Activated naive CD8-positive, alpha-beta T cell treated with anti-CD3 and anti-CD28 coated beads for 36 hours (primary cell): Measurements from ENCODE around the gene ULBP1. TPM values are rescaled to one million over a fixed set of nuclear protein-coding genes. Genes with fewer than 3 reads are reported as not detected.
"Not testable (repeated sequence)": the region's sequence is repeated elsewhere in the genome, so short reads cannot be mapped to it uniquely, and the experiment has no call there.

Experiments used
- DNase-seq: peaks from one replicate; pipeline ENCODE4 v3.0.0; 2021
- H3K27ac Mint-ChIP-seq: one replicate; pipeline ENCODE4 v1.8.0; 2022; ENCODE audit warnings: mild to moderate bottlenecking, moderate library complexity, mixed read lengths
- H3K27me3 Mint-ChIP-seq: one replicate; pipeline ENCODE4 v1.8.0; 2022; ENCODE audit warnings: mild to moderate bottlenecking, mixed read lengths
- H3K36me3 Mint-ChIP-seq: one replicate; pipeline ENCODE4 v1.8.0; 2021; ENCODE audit warnings: mild to moderate bottlenecking, mixed read lengths
- H3K4me1 Mint-ChIP-seq: one replicate; pipeline ENCODE4 v1.8.0; 2021; ENCODE audit warnings: mixed read lengths
- H3K4me3 Mint-ChIP-seq: one replicate; pipeline ENCODE4 v1.8.0; 2022; ENCODE audit warnings: mild to moderate bottlenecking, moderate library complexity, mixed read lengths
- H3K9me3 Mint-ChIP-seq: one replicate; pipeline ENCODE4 v1.8.0; 2022; ENCODE audit warnings: mixed read lengths
- total RNA-seq, 2 experiments: library from RNA; stranded (reverse); gene quantifications; one replicate each; pipeline ENCODE4 v1.2.3, GENCODE V29; 2021

Gene ULBP1
- total RNA-seq, 2 experiments from 2014 or later: 2.8 to 2.9 TPM

DNA sequence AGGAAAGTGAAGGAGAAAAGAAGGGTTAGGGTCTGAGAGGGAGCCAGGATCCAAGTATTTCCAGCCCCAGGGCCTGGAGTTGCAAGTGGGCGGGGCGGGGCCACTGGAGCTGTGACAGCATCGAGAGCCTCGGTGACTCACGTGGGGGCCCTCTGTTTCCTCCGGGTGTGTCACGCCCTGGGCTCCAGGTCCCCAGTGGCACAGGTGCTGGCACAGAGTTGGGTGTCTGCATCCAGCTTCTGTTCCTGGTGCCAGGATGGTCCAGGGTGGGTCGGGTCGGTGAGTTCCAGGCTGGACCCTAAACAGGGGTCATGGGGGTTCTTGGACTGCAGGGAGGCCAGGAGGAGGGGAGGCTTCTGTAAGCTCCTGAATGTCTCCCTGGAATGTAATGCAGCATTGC, 44.8 kb downstream of the ULBP1 start:
- DNase-seq: peak; percentile 43
- H3K9me3 Mint-ChIP-seq: no peaks in the 10 kb centered on the region
- peaks cover 34% of the 10 kb centered on the region for H3K4me1 Mint-ChIP-seq
- peaks cover 75% of the 10 kb centered on the region for H3K27me3 Mint-ChIP-seq
- no peak overlapping the region for H3K27ac Mint-ChIP-seq
- H3K4me3 Mint-ChIP-seq: no peak overlapping the region
- no peaks in the 10 kb centered on the region for H3K36me3 Mint-ChIP-seq

- H3K9me3 Mint-ChIP-seq, H3K27ac Mint-ChIP-seq, H3K4me3 Mint-ChIP-seq, DNase-seq, H3K36me3 Mint-ChIP-seq: not testable (repeated sequence)
- peaks cover 92% of the 10 kb centered on the region for H3K27me3 Mint-ChIP-seq
- peaks cover 24% of the 10 kb centered on the region for H3K4me1 Mint-ChIP-seq
Observed at GRCh38 chr6:150012846-150013784, 49.4 kb downstream of the ULBP1 start.

- peaks cover 93% of the 10 kb centered on the region for H3K27me3 Mint-ChIP-seq
- H3K4me3 Mint-ChIP-seq: peak overlapping the region; percentile 35
- DNase-seq, H3K9me3 Mint-ChIP-seq, H3K27ac Mint-ChIP-seq, H3K36me3 Mint-ChIP-seq: not testable (repeated sequence)
- H3K4me1 Mint-ChIP-seq: peaks cover 21% of the 10 kb centered on the region
Observed at GRCh38 chr6:150013785-150014622, 50.3 kb downstream of the ULBP1 start.

DNA sequence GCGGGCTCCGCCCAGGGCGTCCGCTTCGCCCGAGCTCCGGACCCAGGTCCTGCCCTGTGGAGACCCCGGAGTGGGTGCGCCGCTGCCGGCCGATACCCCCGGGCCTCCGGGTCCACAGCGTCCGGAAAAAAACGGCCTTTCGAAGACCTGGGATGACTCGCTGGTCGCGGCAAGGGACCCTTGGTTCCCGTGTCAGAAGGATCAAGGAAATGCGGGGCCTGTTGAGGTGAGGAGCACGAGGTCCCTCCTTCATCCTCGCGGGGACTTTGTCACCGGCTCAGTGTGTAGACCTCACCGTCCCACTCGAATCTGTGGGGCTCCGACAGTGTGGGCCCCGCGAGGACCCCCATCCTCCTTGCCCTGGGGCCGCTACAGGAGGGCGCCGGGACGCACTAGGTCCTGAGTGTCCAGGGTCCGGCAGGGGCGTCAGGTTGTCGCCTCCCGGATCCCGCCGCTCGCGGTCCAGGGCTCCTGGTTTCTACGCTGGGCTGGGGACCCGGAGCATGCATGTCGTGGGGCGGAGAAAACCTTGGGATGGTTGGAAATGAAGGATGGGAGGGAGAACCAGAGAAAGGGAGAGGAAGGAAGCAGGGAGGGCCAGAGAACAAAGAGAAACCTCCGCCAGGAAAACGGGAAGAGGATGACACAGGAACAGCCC, 51.0 kb downstream of the ULBP1 start:
- Mint-ChIP-seq H3K4me1 (peaks cover 21% of the 10 kb centered on the region), H3K27me3 (peaks cover 91% of the 10 kb centered on the region)
- DNase-seq, H3K27ac Mint-ChIP-seq, H3K9me3 Mint-ChIP-seq, H3K4me3 Mint-ChIP-seq, H3K36me3 Mint-ChIP-seq: not testable (repeated sequence)

- peak; percentile 46 for DNase-seq
- not testable (repeated sequence) for H3K36me3 Mint-ChIP-seq, H3K9me3 Mint-ChIP-seq, H3K4me3 Mint-ChIP-seq
- Mint-ChIP-seq H3K27ac (peak overlapping the region; percentile 25), H3K4me1 (peaks cover 21% of the 10 kb centered on the region), H3K27me3 (peaks cover 87% of the 10 kb centered on the region)
Observed at GRCh38 chr6:150015281-150016001, 51.7 kb downstream of the ULBP1 start.

GRCh38 chr6:150016324-150017185, 52.8 kb downstream of the ULBP1 start:
- Mint-ChIP-seq H3K9me3 (no peaks in the 10 kb centered on the region), H3K27me3 (peaks cover 82% of the 10 kb centered on the region), H3K36me3 (no peaks in the 10 kb centered on the region), H3K4me1 (peaks cover 21% of the 10 kb centered on the region), H3K27ac (no peak overlapping the region), H3K4me3 (no peak overlapping the region)
- peak; percentile 35 for DNase-seq

GRCh38 chr6:150017186-150017521, 53.4 kb downstream of the ULBP1 start:
- peaks cover 76% of the 10 kb centered on the region for H3K27me3 Mint-ChIP-seq
- H3K27ac Mint-ChIP-seq, H3K9me3 Mint-ChIP-seq, H3K36me3 Mint-ChIP-seq, H3K4me3 Mint-ChIP-seq, DNase-seq: not testable (repeated sequence)
- peaks cover 21% of the 10 kb centered on the region for H3K4me1 Mint-ChIP-seq

DNA sequence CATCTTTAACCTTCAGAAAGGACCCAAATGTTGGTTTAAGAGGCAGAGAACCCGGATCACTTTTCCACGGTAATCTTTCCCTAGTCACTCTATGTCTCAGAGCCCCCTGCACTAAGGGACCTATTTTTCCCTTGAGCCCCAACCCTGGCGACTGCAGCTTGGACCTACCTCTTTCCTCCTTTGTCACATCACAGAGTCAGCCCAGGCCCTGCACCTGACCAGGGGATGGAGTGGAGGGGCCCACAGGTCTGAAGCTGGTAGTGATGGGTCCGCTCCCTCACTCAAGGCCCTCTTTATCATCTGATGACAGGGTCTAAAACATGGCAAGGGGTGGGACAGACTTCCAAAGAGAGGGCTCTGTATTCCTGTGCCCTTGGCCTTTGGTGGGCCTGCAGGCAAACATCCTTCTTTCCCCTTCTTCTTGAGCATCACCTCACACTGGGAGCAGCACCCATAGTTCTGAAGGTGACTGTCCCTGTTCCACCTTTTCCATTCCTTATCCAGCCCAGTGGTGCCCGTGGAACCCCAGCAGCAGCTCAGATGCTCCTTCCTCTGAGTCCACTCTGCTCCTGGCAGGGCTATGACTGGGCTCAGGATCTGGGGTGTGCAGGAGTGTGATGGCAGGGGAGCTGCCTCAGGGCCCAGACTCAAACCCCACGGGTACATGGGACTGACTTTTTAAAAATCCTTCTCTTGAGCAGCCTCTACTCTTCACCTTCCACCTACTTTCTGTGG, 55.3 kb downstream of the ULBP1 start:
- Mint-ChIP-seq H3K36me3 (no peaks in the 10 kb centered on the region), H3K4me3 (no peak overlapping the region), H3K9me3 (no peaks in the 10 kb centered on the region), H3K27me3 (peaks cover 70% of the 10 kb centered on the region), H3K4me1 (peaks cover 18% of the 10 kb centered on the region), H3K27ac (no peak overlapping the region)
- no peak for DNase-seq

DNA sequence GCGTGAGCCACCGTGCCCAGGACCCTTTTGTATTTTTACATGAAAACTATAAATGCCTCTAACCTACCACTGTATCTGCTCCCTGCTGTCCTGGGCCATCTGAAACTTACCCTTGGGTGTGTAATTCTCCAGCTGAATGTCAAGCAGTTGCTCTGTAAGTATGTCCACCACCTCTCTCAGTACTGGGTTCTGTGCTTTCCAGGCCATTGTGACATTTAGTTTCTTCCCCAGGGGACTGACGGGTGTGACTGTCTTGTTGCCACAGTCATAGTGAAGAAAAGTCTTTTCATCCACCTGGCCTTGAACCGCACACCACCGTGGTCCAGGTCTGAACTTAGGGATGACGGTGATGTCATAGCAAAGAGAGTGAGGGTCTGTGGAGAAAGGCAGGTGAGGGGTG, 58.1 kb downstream of the ULBP1 start:
- Mint-ChIP-seq H3K4me1 (peaks cover 13% of the 10 kb centered on the region), H3K27me3 (peaks cover 75% of the 10 kb centered on the region)
- not testable (repeated sequence) for H3K9me3 Mint-ChIP-seq, H3K4me3 Mint-ChIP-seq, H3K27ac Mint-ChIP-seq, H3K36me3 Mint-ChIP-seq, DNase-seq

Other genes starting within 250 kb of the ULBP1 start
- 10 to 100 TPM; 19.7 to 21.6 TPM for gene LATS1, start 245.8 kb upstream of the ULBP1 start, total RNA-seq
- 10 to 100 TPM; 83.8 TPM for gene NUP43, start 217.4 kb upstream of the ULBP1 start, total RNA-seq
- gene PCMT1, start 214.2 kb upstream of the ULBP1 start, total RNA-seq: 10 to 100 TPM; 91.2 to 96.0 TPM
- gene LRP11, start 99.6 kb upstream of the ULBP1 start, total RNA-seq: 1 to 10 TPM; 1.8 to 2.1 TPM
- gene RAET1E, start 65.8 kb upstream of the ULBP1 start, total RNA-seq: not detected
- not detected for gene RAET1G, start 40.8 kb upstream of the ULBP1 start, total RNA-seq
- under 1 TPM; 0.43 to 0.62 TPM for gene ULBP2, start 21.9 kb upstream of the ULBP1 start, total RNA-seq
- not detected for gene RAET1L, start 61.6 kb downstream of the ULBP1 start, total RNA-seq
- 1 to 10 TPM in 1 of 2 experiments, under 1 TPM in 1; 0.68 to 1.1 TPM for gene ULBP3, start 105.2 kb downstream of the ULBP1 start, total RNA-seq
- gene PPP1R14C, start 179.1 kb downstream of the ULBP1 start, total RNA-seq: under 1 TPM; 0.33 to 0.44 TPM